SK-N-SH treated with all-trans-retinoic acid at 6 μM for 48 hours (cell line): ENCODE measurements around the gene ZNFX1.

Source experiments
- ATAC-seq: fragments of 200-7000 bp; cut with Tn5 transposase; 3 replicates; pipeline ENCODE4 v1.9.1; 2020; ENCODE audit warnings: mild to moderate bottlenecking, moderate library complexity
- ARNTL ChIP-seq: fragments of 450-650 bp; formaldehyde crosslinking; IDR thresholded peaks from 2 replicates; pipeline ENCODE4 v1.5.0; 2020; ENCODE audit warnings: low read depth, mild to moderate bottlenecking, moderate library complexity, borderline replicate concordance
- BACH2 ChIP-seq: fragments of 250-450 bp; sonication (Bioruptor Pico); IDR thresholded peaks from 2 replicates; pipeline ENCODE4 v1.9.0; 2021; ENCODE audit warnings: mild to moderate bottlenecking, borderline replicate concordance
- CSDC2 ChIP-seq: fragments of 250-450 bp; sonication (Bioruptor Pico); IDR thresholded peaks from 2 replicates; pipeline ENCODE4 v1.5.0; 2020; ENCODE audit warnings: mild to moderate bottlenecking, moderate library complexity
- CSRNP3 ChIP-seq: fragments of 250-450 bp; sonication (Bioruptor Pico); IDR thresholded peaks from 2 replicates; pipeline ENCODE4 v1.5.1; 2021; ENCODE audit warnings: mild to moderate bottlenecking, moderate library complexity
- ESRRG ChIP-seq: fragments of 250-450 bp; sonication (Bioruptor Pico); IDR thresholded peaks from 2 replicates; pipeline ENCODE4 v1.6.1; 2021; ENCODE audit warnings: mild to moderate bottlenecking
- GLIS3 ChIP-seq: fragments of 250-450 bp; sonication (Bioruptor Pico); IDR thresholded peaks from 2 replicates; pipeline ENCODE4 v1.5.0; 2020; ENCODE audit warnings: mild to moderate bottlenecking, moderate library complexity
- ISL1 ChIP-seq: fragments of 250-450 bp; sonication (Bioruptor Pico); IDR thresholded peaks from 2 replicates; pipeline ENCODE4 v2.1.2; 2022; ENCODE audit warnings: mild to moderate bottlenecking, moderate library complexity
- OSR1 ChIP-seq: fragments of 250-450 bp; sonication (Bioruptor Pico); IDR thresholded peaks from 2 replicates; pipeline ENCODE4 v1.8.0; 2022; ENCODE audit warnings: moderate library complexity, mild to moderate bottlenecking, inconsistent platforms
- PATZ1 ChIP-seq: fragments of 250-450 bp; sonication (Bioruptor Pico); IDR thresholded peaks from 2 replicates; pipeline ENCODE4 v1.8.0; 2020; ENCODE audit warnings: mild to moderate bottlenecking, moderate library complexity, borderline replicate concordance
- POU6F1 ChIP-seq: fragments of 250-450 bp; sonication (Bioruptor Pico); IDR thresholded peaks from 2 replicates; pipeline ENCODE4 v1.8.0; 2021; ENCODE audit warnings: low read depth, mild to moderate bottlenecking, moderate library complexity, borderline replicate concordance
- PPARA ChIP-seq: fragments of 250-450 bp; sonication (Bioruptor Pico); IDR thresholded peaks from 2 replicates; pipeline ENCODE4 v1.5.0; 2020; ENCODE audit warnings: mild to moderate bottlenecking, borderline replicate concordance
- SNAI2 ChIP-seq: fragments of 250-450 bp; sonication (Bioruptor Pico); IDR thresholded peaks from 2 replicates; pipeline ENCODE4 v1.5.0; 2020; ENCODE audit warnings: mild to moderate bottlenecking, moderate library complexity
- TOX ChIP-seq: fragments of 250-450 bp; sonication (Bioruptor Pico); IDR thresholded peaks from 2 replicates; pipeline ENCODE4 v1.8.0; 2021; ENCODE audit warnings: mild to moderate bottlenecking, moderate library complexity, borderline replicate concordance
- TSHZ2 ChIP-seq: fragments of 250-450 bp; sonication (Bioruptor Pico); IDR thresholded peaks from 2 replicates; pipeline ENCODE4 v1.5.0; 2020; ENCODE audit warnings: mild to moderate bottlenecking, moderate library complexity
- ZC3H10 ChIP-seq: fragments of 250-450 bp; sonication (Bioruptor Pico); IDR thresholded peaks from 2 replicates; pipeline ENCODE4 v1.5.1; 2021; ENCODE audit warnings: mild to moderate bottlenecking, moderate library complexity
- ZFP3 ChIP-seq: fragments of 250-450 bp; sonication (Bioruptor Pico); IDR thresholded peaks from 2 replicates; pipeline ENCODE4 v1.5.0; 2020; ENCODE audit warnings: mild to moderate bottlenecking, moderate library complexity
- ZFP30 ChIP-seq: fragments of 450-650 bp; formaldehyde crosslinking; IDR thresholded peaks from 2 replicates; pipeline ENCODE4 v1.5.0; 2022; ENCODE audit warnings: mild to moderate bottlenecking, moderate library complexity
- ZNF565 ChIP-seq: fragments of 450-650 bp; formaldehyde crosslinking; conservative IDR thresholded peaks from 2 replicates; pipeline ENCODE4 v1.5.0; 2020; ENCODE audit warnings: low read depth, mild to moderate bottlenecking, moderate library complexity
- ZNF70 ChIP-seq: fragments of 450-650 bp; formaldehyde crosslinking; IDR thresholded peaks from 2 replicates; pipeline ENCODE4 v1.5.0; 2020; ENCODE audit warnings: mild to moderate bottlenecking, moderate library complexity
- ZNF8 ChIP-seq: fragments of 450-650 bp; formaldehyde crosslinking; IDR thresholded peaks from 2 replicates; pipeline ENCODE4 v1.5.0; 2020; ENCODE audit warnings: mild to moderate bottlenecking, moderate library complexity

ZNFX1 gene

GRCh38 chr20:49285813-49286494, 8.1 kb upstream of the ZNFX1 start:
- ATAC-seq = no peak
- no peak for TF ChIP-seq CSRNP3 (CRISPR knock-in tag)
- no peak for TF ChIP-seq SNAI2 (CRISPR knock-in tag)
- no peak for TF ChIP-seq TSHZ2 (CRISPR knock-in tag)
- no peak for TF ChIP-seq ZFP30 (CRISPR knock-in tag)
- no peak for TF ChIP-seq ARNTL
- TF ChIP-seq POU6F1 = no peak

GRCh38 chr20:49285233-49285668, 7.4 kb upstream of the ZNFX1 start:
- ATAC-seq = no peak
- no peak for TF ChIP-seq ZFP3 (CRISPR knock-in tag)
- TF ChIP-seq ESRRG (CRISPR knock-in tag) = no peak
- no peak for TF ChIP-seq GLIS3 (CRISPR knock-in tag)
- TF ChIP-seq TOX = no peak
- no peak for TF ChIP-seq BACH2 (CRISPR knock-in tag)
- TF ChIP-seq CSDC2 (CRISPR knock-in tag) = no peak
- TF ChIP-seq PPARA (CRISPR knock-in tag) = no peak
- TF ChIP-seq, all 23 proteins: peak for 0

- no peak for ATAC-seq
- TF ChIP-seq OSR1 (no peak), PATZ1 (no peak)
These were observed 7.0 kb upstream of the ZNFX1 start for GRCh38 chr20:49284818-49285217.

GRCh38 chr20:49283703-49284625, 6.1 kb upstream of the ZNFX1 start:
- no peak for ATAC-seq
- TF ChIP-seq ZNF8 (CRISPR knock-in tag) (no peak), TSHZ2 (CRISPR knock-in tag) (no peak), PATZ1 (no peak), ZFP3 (CRISPR knock-in tag) (no peak), ZNF70 (CRISPR knock-in tag) (no peak), ZNF565 (CRISPR knock-in tag) (no peak), ZC3H10 (CRISPR knock-in tag) (no peak), ISL1 (no peak), ESRRG (CRISPR knock-in tag) (no peak), GLIS3 (CRISPR knock-in tag) (no peak)
